Activated T-helper 17 cell treated with anti-CD3 and anti-CD28 coated beads, Interleukin-2, amount 50 U/mL, for 72 hours (primary cell): ENCODE measurements around the gene UBE2F. TPM values are rescaled to one million over a fixed set of nuclear protein-coding genes. Genes with fewer than 3 reads are reported as not detected.
A peak's percentile ranks its signal among the peaks of the same experiment; 100 is the strongest.

Source experiments
- ATAC-seq: fragments of 150-1000 bp; cut with Tn5 transposase; replicated peaks from 2 replicates; pipeline ENCODE4 v1.10.0; 2021; ENCODE audit warnings: mild to moderate bottlenecking, moderate library complexity
- H3K27ac Mint-ChIP-seq: one replicate; pipeline ENCODE4 v1.8.0; 2022; ENCODE audit warnings: mixed read lengths
- H3K27me3 Mint-ChIP-seq: one replicate; pipeline ENCODE4 v1.8.0; 2022; ENCODE audit warnings: mixed read lengths
- H3K36me3 Mint-ChIP-seq: one replicate; pipeline ENCODE4 v1.8.0; 2022; ENCODE audit warnings: low read depth, mild to moderate bottlenecking, mixed read lengths
- H3K4me1 Mint-ChIP-seq: one replicate; pipeline ENCODE4 v1.8.0; 2022; ENCODE audit warnings: mixed read lengths
- H3K4me3 Mint-ChIP-seq: one replicate; pipeline ENCODE4 v1.8.0; 2022; ENCODE audit warnings: mild to moderate bottlenecking, mixed read lengths
- H3K9me3 Mint-ChIP-seq: one replicate; pipeline ENCODE4 v1.8.0; 2022; ENCODE audit warnings: mixed read lengths
- total RNA-seq, 2 donors: library from RNA; stranded (reverse); gene quantifications; one replicate each; pipeline ENCODE4 v1.2.3, GENCODE V29; 2022

The UBE2F gene
- total RNA-seq, 2 donors from 2014 or later = 38.9 to 44.7 TPM

DNA sequence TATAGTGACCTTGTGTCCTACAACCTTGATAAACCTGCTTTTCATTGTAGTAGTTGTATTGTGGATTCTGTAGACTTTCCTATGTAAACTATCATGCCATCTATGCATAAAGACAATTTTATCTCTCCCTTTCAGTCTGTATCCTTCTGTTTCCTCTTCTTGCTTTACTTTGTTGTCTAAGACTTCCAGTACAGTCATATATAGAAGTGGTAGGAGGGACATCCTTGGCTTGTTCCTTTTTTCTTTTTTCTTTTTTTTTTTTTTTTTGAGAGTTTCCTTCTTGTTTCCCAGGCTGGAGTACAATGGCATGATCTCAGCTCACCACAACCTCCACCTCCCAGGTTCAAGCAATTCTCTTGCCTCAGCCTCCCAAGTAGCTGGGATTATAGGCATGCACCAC is 39.7 kb downstream of the UBE2F start:
- Mint-ChIP-seq H3K9me3 (no peaks in the 10 kb centered on the region), H3K27me3 (no peaks in the 10 kb centered on the region), H3K4me3 (peak overlapping the region; percentile 8), H3K4me1 (peaks cover 43% of the 10 kb centered on the region), H3K27ac (peak overlapping the region; percentile 42), H3K36me3 (peaks cover 60% of the 10 kb centered on the region)
- ATAC-seq = no peak

DNA sequence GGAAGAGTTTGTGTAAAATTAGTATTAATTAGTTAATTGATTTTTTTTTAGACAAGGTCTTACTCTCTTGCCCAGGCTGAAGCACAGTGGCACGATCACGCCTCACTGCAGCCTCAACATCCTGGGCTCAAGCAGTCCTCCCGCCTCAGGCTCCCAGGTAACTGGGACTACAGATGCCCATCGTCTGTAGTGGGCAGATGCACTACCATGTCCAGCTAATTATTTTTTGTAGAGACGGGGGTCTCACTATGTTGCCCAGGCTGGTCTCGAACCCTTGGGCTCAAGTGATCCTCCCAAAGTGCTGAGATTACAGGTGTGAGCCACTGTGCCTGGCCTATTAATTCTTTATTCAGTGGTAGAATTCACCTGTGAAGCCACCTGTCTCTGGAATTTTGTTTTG is 41.1 kb downstream of the UBE2F start:
- H3K36me3 Mint-ChIP-seq = peaks cover 63% of the 10 kb centered on the region
- H3K4me1 Mint-ChIP-seq = peaks cover 42% of the 10 kb centered on the region
- no peak for ATAC-seq
- no peaks in the 10 kb centered on the region for H3K27me3 Mint-ChIP-seq
- H3K4me3 Mint-ChIP-seq = no peak overlapping the region
- no peak overlapping the region for H3K27ac Mint-ChIP-seq
- H3K9me3 Mint-ChIP-seq = no peaks in the 10 kb centered on the region

DNA sequence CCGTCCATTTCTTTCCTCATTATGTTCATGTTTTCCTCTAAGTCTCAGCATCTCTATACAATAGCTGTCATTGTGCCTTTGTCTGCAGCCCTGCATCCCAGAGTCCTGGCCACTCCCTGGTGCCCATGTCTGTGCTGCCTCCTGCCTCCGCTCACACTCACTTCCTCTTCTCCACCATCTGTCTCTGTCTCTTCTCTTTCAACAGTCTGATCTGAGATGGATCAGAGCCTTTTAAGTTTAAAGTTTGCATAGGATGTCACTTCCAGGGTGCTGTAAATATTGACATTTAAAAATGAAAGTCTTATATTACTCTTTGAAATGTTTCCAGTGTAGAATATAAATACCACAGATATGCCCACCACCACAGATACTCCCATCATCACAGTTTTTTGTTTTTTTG is 42.7 kb downstream of the UBE2F start:
- Mint-ChIP-seq H3K36me3 (peaks cover 57% of the 10 kb centered on the region), H3K9me3 (no peaks in the 10 kb centered on the region), H3K4me3 (peak overlapping the region; percentile 52), H3K27ac (peak overlapping the region; percentile 80), H3K27me3 (no peaks in the 10 kb centered on the region), H3K4me1 (peaks cover 28% of the 10 kb centered on the region)
- peak; percentile 47 for ATAC-seq

DNA sequence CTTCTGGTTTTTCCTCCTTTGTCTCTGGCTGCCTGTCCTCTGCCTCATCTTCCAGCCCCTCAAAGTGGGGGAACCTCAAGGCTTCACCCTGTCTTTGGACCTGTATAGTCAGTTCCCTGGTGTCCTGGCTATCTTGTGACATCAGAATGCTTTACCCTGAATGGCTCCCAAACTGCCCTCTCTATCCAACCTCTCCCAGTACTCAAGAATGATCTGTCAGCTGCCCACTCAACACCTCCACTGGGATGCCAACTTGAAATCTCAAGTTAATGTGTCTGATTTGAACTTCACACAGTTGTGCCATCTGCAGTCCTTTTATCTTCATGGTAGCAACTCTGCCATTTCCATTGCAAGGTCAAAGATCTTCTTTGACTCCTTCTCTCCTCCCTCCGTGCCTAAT is 43.8 kb downstream of the UBE2F start:
- Mint-ChIP-seq H3K27me3 (no peaks in the 10 kb centered on the region), H3K27ac (peak overlapping the region; percentile 18), H3K4me1 (peaks cover 25% of the 10 kb centered on the region), H3K36me3 (peaks cover 54% of the 10 kb centered on the region), H3K4me3 (no peak overlapping the region), H3K9me3 (no peaks in the 10 kb centered on the region)
- ATAC-seq = no peak

DNA sequence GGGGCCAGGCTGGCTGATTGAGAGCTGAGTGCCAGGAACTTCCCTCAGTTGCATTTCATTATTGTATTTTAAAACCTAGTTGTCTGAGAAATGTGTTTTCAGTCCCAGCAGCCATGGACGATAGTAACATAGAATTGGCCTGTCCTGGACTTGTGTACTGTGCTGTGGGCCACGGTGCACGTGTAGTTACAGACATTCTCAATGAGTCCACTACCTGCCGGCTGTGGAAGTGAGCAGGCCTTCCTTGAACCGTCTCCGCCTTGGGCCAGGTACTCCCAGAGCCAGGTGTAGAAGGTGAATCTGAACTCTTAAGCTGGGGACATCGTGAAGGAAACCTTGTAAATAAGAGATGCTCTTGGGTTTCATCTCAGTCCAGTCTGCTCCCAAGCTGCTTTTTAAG is 47.0 kb downstream of the UBE2F start:
- Mint-ChIP-seq H3K27ac (peak overlapping the region; percentile 83), H3K36me3 (peaks cover 64% of the 10 kb centered on the region)
- ATAC-seq = no peak

DNA sequence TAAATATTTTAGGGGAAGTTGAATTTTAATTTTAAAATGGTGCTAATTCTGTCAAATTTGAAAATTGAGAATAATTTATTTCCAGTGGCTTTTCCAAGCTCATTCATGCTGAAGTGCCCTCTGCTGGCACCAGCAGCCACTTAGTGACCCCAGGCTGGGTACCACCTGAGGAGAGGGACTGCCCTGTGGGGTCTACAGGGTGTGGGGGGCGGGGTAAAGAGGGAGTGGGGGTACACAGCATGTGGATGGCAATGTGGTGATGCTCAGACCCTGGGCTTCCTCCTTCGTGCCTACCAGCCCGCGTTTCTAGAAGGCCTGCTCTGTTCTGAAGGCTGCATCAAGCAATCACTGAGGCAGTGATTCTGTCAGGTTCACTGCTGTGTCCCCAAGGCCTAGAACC is 48.9 kb downstream of the UBE2F start:
- no peak overlapping the region for H3K4me3 Mint-ChIP-seq
- H3K27me3 Mint-ChIP-seq = no peaks in the 10 kb centered on the region
- H3K36me3 Mint-ChIP-seq = peaks cover 74% of the 10 kb centered on the region
- no peak for ATAC-seq
- H3K27ac Mint-ChIP-seq = peak overlapping the region; percentile 38
- no peaks in the 10 kb centered on the region for H3K9me3 Mint-ChIP-seq
- peaks cover 5% of the 10 kb centered on the region for H3K4me1 Mint-ChIP-seq

More for the DNA sequence above, 47.0 kb downstream of the UBE2F start:
- Mint-ChIP-seq H3K4me3 (no peak overlapping the region), H3K4me1 (peaks cover 13% of the 10 kb centered on the region), H3K27me3 (no peaks in the 10 kb centered on the region), H3K9me3 (no peaks in the 10 kb centered on the region)

DNA sequence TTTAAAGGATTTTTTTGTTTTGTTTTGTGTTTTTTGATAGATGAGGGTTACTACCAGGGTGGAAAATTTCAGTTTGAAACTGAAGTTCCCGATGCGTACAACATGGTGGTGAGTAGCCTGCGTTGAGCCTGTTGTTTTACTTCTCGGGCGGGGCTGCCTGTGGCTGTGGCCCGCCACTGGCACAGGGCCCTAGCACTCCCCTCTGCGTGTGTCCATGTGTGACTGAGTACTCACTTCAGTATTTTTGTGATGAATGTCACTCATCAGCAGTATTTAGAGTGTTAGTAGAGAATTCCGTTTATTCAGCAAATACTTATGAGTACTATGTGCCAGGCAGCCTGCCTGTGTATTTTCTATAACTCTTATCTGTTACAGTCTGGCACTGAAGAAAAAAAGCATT is 49.7 kb downstream of the UBE2F start:
- H3K9me3 Mint-ChIP-seq = no peaks in the 10 kb centered on the region
- H3K27me3 Mint-ChIP-seq = no peaks in the 10 kb centered on the region
- no peak overlapping the region for H3K27ac Mint-ChIP-seq
- no peak for ATAC-seq
- no peaks in the 10 kb centered on the region for H3K4me1 Mint-ChIP-seq
- H3K4me3 Mint-ChIP-seq = no peak overlapping the region
- H3K36me3 Mint-ChIP-seq = peaks cover 74% of the 10 kb centered on the region

DNA sequence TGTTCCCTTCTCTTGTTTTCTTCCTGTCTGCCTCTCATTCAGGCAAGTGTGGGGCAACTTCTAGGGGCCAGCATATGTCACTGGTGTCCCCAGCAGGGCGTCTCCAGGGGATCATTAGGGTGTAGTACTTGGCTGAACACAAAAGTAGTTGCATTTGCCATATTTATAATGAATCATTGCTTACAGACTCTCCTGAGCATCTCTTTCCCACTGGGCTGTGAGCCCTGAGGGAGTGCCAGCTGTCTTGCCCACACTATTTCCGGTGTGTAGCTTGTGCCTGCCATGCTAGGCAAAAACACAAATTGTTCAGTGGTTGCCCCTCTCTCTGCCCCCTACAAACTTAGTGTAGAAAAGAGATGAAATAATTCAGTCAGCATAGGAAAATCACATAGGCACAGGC is 53.1 kb downstream of the UBE2F start:
- Mint-ChIP-seq H3K4me3 (no peak overlapping the region), H3K36me3 (peaks cover 73% of the 10 kb centered on the region), H3K4me1 (peaks cover 4% of the 10 kb centered on the region), H3K9me3 (no peaks in the 10 kb centered on the region), H3K27me3 (no peaks in the 10 kb centered on the region), H3K27ac (no peak overlapping the region)
- ATAC-seq = no peak

DNA sequence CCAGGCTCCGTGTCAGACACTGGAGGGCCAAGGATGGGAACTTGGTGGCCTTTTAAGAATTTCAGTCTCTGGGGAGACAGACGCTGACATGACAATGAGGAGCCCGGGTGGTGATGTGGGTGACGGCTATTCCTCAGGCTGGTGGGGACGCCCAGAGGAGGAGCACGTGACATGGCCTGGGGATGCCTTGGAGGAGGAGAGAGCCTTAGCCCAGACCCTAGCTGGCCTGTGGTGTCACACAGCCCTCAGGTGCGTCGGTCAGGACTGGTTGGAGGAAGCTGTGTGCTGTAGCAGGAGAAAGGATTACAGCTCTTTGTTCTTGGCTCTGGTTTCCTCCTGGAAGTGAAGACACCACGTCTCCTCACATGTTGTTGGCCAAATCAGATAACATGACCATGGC is 54.0 kb downstream of the UBE2F start:
- no peak overlapping the region for H3K27ac Mint-ChIP-seq
- H3K4me1 Mint-ChIP-seq = peaks cover 11% of the 10 kb centered on the region
- no peak overlapping the region for H3K4me3 Mint-ChIP-seq
- H3K27me3 Mint-ChIP-seq = no peaks in the 10 kb centered on the region
- no peaks in the 10 kb centered on the region for H3K9me3 Mint-ChIP-seq
- ATAC-seq = no peak
- peaks cover 75% of the 10 kb centered on the region for H3K36me3 Mint-ChIP-seq

DNA sequence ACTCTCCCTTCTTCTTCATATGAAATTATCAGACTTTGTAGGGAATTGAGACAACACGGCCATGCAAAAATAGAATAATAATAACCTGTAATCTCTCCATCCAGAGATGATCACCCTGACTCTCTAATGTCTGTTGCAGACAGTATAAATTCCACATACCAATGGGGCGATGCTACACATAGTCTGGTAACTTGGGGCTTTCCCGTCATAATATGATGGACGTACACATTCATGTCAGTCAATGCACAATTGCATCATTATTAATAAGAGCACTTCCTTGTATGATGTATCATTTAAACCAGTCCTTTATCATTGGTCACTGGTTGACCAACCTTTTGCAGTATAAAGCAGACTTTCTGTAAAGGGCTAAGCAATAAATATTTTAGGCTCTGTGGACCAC is 54.5 kb downstream of the UBE2F start:
- peaks cover 11% of the 10 kb centered on the region for H3K4me1 Mint-ChIP-seq
- H3K9me3 Mint-ChIP-seq = no peaks in the 10 kb centered on the region
- no peaks in the 10 kb centered on the region for H3K27me3 Mint-ChIP-seq
- no peak for ATAC-seq
- H3K36me3 Mint-ChIP-seq = peaks cover 77% of the 10 kb centered on the region
- no peak overlapping the region for H3K27ac Mint-ChIP-seq
- H3K4me3 Mint-ChIP-seq = no peak overlapping the region

DNA sequence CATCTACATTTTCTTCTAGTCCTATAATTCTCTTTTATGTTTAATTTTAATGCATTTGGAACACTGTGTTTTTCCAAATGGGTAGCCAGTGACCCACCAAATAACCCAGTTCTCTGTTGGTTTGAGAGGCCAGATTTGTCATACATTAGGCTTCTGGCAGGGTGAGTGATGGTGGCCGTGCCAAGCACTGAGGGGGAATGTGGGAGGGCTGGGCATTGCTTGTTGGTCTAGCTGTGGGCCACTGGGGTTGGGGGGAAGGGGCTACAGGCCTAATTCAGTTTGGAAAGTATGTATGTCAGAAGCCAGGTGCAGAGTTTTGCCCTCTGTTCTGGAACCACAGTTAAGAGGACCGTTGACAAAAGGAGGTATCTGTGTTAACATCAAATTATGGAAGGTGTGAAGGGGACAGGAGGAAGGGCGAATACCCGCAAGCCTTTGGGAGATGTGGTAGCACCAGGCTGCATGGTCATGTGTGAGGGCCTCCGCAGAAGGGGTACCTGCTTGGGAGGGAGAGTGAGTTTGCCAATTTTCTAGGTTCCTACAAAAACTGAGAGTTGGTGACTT is 55.9 kb downstream of the UBE2F start:
- Mint-ChIP-seq H3K9me3 (no peaks in the 10 kb centered on the region), H3K4me1 (peaks cover 11% of the 10 kb centered on the region), H3K27ac (peak overlapping the region; percentile 12), H3K4me3 (no peak overlapping the region), H3K27me3 (no peaks in the 10 kb centered on the region), H3K36me3 (peaks cover 76% of the 10 kb centered on the region)
- no peak for ATAC-seq

DNA sequence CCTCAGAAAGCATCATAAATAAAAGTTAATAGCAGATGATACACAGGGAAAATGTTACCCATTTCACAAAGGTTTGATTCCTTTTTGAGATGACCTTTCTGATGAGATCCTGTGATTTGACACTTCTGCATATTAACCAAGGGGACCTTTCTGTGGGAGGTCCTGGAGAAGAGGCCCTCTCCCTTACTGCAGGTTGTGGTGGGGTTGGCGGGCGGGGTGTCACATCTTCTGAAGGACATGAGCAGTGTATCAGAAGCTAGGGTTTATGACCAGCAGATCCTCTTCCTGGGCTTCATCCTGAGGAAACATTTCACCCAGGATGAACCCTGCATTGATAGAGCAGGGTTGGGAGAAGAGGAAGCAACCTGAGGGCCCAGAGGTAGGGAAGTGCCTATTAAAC is 56.8 kb downstream of the UBE2F start:
- no peak for ATAC-seq
- no peaks in the 10 kb centered on the region for H3K9me3 Mint-ChIP-seq

DNA sequence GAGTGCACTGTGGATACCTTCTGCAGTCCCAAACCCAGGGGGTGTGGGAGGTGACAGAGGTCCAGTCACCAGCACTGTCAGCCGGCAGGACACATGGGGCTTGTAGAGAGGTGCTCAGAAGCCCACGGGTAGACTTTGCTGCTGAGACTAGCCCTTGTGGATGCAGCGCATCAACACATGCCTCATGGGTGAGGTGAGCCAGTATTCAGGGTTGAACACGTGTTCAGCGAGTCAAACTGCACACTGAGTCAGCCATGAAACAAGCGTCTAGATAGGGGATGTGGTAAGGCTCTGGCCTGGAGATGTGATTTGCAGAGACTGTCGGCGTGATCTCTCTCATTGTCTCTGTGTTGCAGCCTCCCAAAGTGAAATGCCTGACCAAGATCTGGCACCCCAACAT is 58.2 kb downstream of the UBE2F start:
- Mint-ChIP-seq H3K4me3 (peak overlapping the region; percentile 68), H3K4me1 (peaks cover 11% of the 10 kb centered on the region)

More for the DNA sequence above, 56.8 kb downstream of the UBE2F start:
- Mint-ChIP-seq H3K36me3 (peaks cover 74% of the 10 kb centered on the region), H3K27ac (peak overlapping the region; percentile 74), H3K4me1 (peaks cover 11% of the 10 kb centered on the region), H3K4me3 (no peak overlapping the region), H3K27me3 (no peaks in the 10 kb centered on the region)

DNA sequence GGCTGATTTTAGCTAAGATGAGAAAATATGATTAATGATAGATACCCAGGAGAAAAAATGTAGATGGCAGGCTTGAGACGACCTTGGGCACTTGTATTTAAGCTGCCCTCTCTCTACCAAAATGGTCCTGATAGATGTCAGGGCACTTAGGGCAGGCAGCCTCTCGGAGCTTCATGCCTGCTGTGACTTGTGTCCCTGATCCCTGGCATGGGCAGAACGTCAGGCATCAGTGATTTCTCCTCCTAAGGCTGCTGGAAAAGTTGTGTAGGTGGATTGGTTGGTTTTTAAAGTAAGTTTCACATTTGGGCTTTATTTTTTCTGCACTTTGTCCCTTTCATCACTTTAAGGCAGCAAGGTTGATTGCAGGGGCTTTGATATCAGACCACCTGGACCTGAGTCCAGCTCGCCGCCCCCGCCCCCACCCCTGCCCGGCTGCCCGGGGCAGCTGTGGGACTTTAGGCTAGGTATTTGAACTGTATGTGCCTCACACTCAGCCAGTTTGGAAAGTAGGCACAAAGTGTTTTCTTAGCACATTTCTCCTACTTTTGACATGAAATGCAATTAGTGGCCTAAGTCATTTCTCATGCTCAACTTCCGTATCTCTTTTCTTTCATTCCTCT is 59.0 kb downstream of the UBE2F start:
- Mint-ChIP-seq H3K27me3 (no peaks in the 10 kb centered on the region), H3K9me3 (no peaks in the 10 kb centered on the region), H3K27ac (peak overlapping the region; percentile 74), H3K4me1 (peaks cover 11% of the 10 kb centered on the region), H3K36me3 (peaks cover 68% of the 10 kb centered on the region), H3K4me3 (peak overlapping the region; percentile 68)
- no peak for ATAC-seq

More for the DNA sequence above, 58.2 kb downstream of the UBE2F start:
- H3K27me3 Mint-ChIP-seq = no peaks in the 10 kb centered on the region
- H3K36me3 Mint-ChIP-seq = peaks cover 68% of the 10 kb centered on the region
- peak overlapping the region; percentile 74 for H3K27ac Mint-ChIP-seq
- ATAC-seq = peak; percentile 100
- no peaks in the 10 kb centered on the region for H3K9me3 Mint-ChIP-seq

DNA sequence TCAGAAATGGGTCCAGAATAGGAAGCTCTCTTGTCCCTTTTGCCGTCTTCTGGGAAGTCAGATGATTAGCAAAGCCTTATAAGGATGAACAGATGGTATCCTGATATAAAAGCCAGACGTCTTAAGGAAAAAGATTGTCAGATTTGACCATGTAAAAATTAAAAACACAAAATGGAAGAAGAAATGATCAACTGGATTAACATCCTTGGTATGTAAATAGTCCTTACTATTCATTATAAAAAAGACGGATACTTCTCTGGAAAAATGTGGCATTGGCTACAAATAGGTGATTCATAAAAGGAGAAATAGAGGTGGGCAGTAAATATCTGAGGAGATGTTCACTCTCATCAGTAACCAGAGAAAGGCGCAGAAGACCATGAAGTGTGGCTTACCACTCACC is 60.2 kb downstream of the UBE2F start:
- Mint-ChIP-seq H3K4me3 (no peak overlapping the region), H3K36me3 (peaks cover 69% of the 10 kb centered on the region), H3K4me1 (peaks cover 11% of the 10 kb centered on the region), H3K27ac (peak overlapping the region; percentile 54), H3K9me3 (no peaks in the 10 kb centered on the region), H3K27me3 (no peaks in the 10 kb centered on the region)
- no peak for ATAC-seq
